A673 (cell line): ENCODE data around the gene CACNA2D3. TPM values are rescaled to one million over a fixed set of nuclear protein-coding genes. Genes with fewer than 3 reads are reported as not detected.

Experiments used
- BruUV-seq: library from RNA; stranded (reverse); fragments of 400-500 nt; replicated peaks from 2 replicates; lab custom pipeline; 2021; lab: Mats Ljungman, UMichigan
- CTCF ChIA-PET: fragments of 300-600 bp; sonication (Branson Sonifier 250); formaldehyde crosslinking; loops from one replicate; lab custom pipeline; 2022; ENCODE audit warnings: antibody characterized with exemption; lab: Charles Lee
- POLR2A ChIA-PET: fragments of 300-600 bp; sonication (Branson Sonifier 250); formaldehyde crosslinking; loops from one replicate; lab custom pipeline; 2022; ENCODE audit warnings: antibody characterized with exemption; ENCODE audit not compliant: low non-redundant PET; lab: Charles Lee
- DNase-seq: peaks from one replicate; pipeline ENCODE4 v3.0.0-alpha.2; 2015; ENCODE audit warnings: low spot score
- H3K27ac ChIP-seq: fragments of 200-600 bp; sonication (generic); 2 replicates; pipeline ENCODE4 v1.5.1; 2016; ENCODE audit warnings: mixed run types, low read depth, mild to moderate bottlenecking, mixed read lengths, antibody characterized with exemption, low read length; ENCODE audit not compliant: poor library complexity, severe bottlenecking
- H3K27me3 ChIP-seq: fragments of 200-600 bp; sonication (generic); replicated peaks from 2 replicates; pipeline ENCODE4 v1.6.1; 2017; ENCODE audit warnings: mixed run types, low read depth, mild to moderate bottlenecking, mixed read lengths, antibody characterized with exemption, low read length; ENCODE audit not compliant: insufficient read depth, poor library complexity
- H3K36me3 ChIP-seq: fragments of 200-600 bp; sonication (generic); 2 replicates; pipeline ENCODE4 v1.6.1; 2016; ENCODE audit warnings: mixed run types, mild to moderate bottlenecking, mixed read lengths, antibody characterized with exemption, low read length; ENCODE audit not compliant: insufficient read depth, poor library complexity, severe bottlenecking
- H3K4me1 ChIP-seq: fragments of 200-600 bp; sonication (generic); 2 replicates; pipeline ENCODE4 v1.6.1; 2017; ENCODE audit warnings: mixed run types, mild to moderate bottlenecking, mixed read lengths, antibody characterized with exemption, low read length; ENCODE audit not compliant: insufficient read depth, poor library complexity, severe bottlenecking
- H3K4me3 ChIP-seq: fragments of 200-600 bp; sonication (generic); 2 replicates; pipeline ENCODE4 v1.5.1; 2016; ENCODE audit warnings: low read depth, mixed run types, mild to moderate bottlenecking, mixed read lengths, low read length; ENCODE audit not compliant: poor library complexity, severe bottlenecking
- H3K9me3 ChIP-seq: fragments of 200-600 bp; sonication (generic); 2 replicates; pipeline ENCODE4 v1.6.1; 2016; ENCODE audit warnings: mixed run types, low read depth, mild to moderate bottlenecking, mixed read lengths, antibody characterized with exemption, low read length; ENCODE audit not compliant: poor library complexity, severe bottlenecking
- EZH2 ChIP-seq: fragments of 200-600 bp; sonication (generic); IDR thresholded peaks from 2 replicates; pipeline ENCODE4 v1.6.1; 2017; ENCODE audit warnings: borderline replicate concordance, low read depth, mild to moderate bottlenecking, mixed read lengths, antibody characterized with exemption, low read length; ENCODE audit not compliant: poor library complexity, severe bottlenecking
- intact Hi-C: fragments of 100-400 bp; cut with micrococcal nuclease; formaldehyde crosslinking; loops from one replicate; pipeline ENCODE4 v1.10.0; 2022; ENCODE audit not compliant: unreplicated experiment
- total RNA-seq: library from RNA; stranded (reverse); gene quantifications from 2 replicates; pipeline ENCODE4 v1.2.3, GENCODE V29; 2021
- TF ChIP-seq, protein P1 (sequence below): fragments of 300-800, 200-600 bp; sonication (generic); conservative IDR thresholded peaks from 2 replicates; pipeline ENCODE4 v1.5.1; 2017; ENCODE audit warnings: low read depth, mild to moderate bottlenecking, antibody characterized with exemption, low read length, moderate library complexity, mixed read lengths

CACNA2D3 gene
- total RNA-seq, 1 experiment from 2014 or later: not detected

- DNase-seq: no peak
- Histone ChIP-seq H3K4me3 (no peak overlapping the region), H3K9me3 (no peaks in the 10 kb centered on the region), H3K27ac (no peak overlapping the region), H3K36me3 (no peaks in the 10 kb centered on the region), H3K4me1 (no peaks in the 10 kb centered on the region), H3K27me3 (no peaks in the 10 kb centered on the region)
- intact Hi-C loops: no loop called here
- no TSS peak for BruUV-seq
- no peak for TF ChIP-seq EZH2
- TF ChIP-seq, protein P1, sequence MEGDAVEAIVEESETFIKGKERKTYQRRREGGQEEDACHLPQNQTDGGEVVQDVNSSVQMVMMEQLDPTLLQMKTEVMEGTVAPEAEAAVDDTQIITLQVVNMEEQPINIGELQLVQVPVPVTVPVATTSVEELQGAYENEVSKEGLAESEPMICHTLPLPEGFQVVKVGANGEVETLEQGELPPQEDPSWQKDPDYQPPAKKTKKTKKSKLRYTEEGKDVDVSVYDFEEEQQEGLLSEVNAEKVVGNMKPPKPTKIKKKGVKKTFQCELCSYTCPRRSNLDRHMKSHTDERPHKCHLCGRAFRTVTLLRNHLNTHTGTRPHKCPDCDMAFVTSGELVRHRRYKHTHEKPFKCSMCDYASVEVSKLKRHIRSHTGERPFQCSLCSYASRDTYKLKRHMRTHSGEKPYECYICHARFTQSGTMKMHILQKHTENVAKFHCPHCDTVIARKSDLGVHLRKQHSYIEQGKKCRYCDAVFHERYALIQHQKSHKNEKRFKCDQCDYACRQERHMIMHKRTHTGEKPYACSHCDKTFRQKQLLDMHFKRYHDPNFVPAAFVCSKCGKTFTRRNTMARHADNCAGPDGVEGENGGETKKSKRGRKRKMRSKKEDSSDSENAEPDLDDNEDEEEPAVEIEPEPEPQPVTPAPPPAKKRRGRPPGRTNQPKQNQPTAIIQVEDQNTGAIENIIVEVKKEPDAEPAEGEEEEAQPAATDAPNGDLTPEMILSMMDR: no peak
- CTCF ChIA-PET: no interaction called here
- POLR2A ChIA-PET: no interaction called here
These were observed 892.6 kb downstream of the CACNA2D3 start for GRCh38 chr3:55014906-55015305.

DNA sequence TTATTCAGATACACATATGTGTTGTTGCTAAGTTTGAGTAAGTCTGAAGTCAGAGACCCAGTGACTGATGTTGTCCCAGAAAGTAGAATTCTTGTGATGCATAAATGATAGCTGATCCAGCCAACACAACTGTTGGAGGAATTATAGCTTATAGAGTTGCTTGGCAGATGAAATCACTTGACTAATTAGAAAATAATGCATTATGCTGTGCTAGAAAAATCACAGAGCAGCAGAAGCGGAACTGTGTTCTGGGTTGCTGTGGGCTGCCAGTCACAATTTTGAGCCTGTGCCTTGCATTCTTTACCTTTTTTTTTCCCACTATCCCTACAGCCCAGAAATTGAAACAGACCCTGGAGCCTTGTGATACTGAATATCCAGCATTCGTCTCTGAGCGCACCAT, 895.5 kb downstream of the CACNA2D3 start:
- Histone ChIP-seq H3K36me3 (no peaks in the 10 kb centered on the region), H3K9me3 (no peaks in the 10 kb centered on the region), H3K27ac (no peak overlapping the region), H3K4me3 (no peak overlapping the region), H3K4me1 (no peaks in the 10 kb centered on the region), H3K27me3 (no peaks in the 10 kb centered on the region)
- TF ChIP-seq, protein P1: no peak
- TF ChIP-seq EZH2: no peak
- DNase-seq: no peak
- intact Hi-C loops: no loop called here
- CTCF ChIA-PET: no interaction called here
- POLR2A ChIA-PET: no interaction called here
- BruUV-seq: no TSS peak

DNA sequence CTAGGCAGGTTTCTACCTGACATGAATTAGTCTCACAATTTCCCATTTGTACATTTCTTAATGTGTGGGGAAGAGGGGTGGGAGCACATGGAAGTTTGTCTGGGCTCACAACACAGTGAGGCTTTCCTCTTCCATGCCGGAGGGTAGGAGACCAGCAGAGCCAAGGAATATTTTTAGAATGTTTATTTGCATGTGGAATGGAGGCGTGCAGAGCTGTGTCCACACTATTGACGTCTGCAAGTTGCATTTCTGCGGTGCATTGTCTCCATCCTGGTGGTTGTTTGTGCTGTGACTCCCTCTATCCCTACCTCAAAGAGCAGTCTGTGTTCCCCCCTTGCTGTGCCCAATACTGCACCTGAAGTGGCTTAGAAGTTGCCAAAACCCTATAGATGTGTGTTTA, 908.6 kb downstream of the CACNA2D3 start:
- intact Hi-C loops: no loop called here
- H3K4me3 ChIP-seq: no peak overlapping the region
- DNase-seq: no peak

More for the DNA sequence above, 908.6 kb downstream of the CACNA2D3 start:
- no TSS peak for BruUV-seq
- Histone ChIP-seq H3K4me1 (no peaks in the 10 kb centered on the region), H3K27me3 (no peaks in the 10 kb centered on the region), H3K36me3 (no peaks in the 10 kb centered on the region), H3K9me3 (no peaks in the 10 kb centered on the region), H3K27ac (no peak overlapping the region)
- POLR2A ChIA-PET: no interaction called here
- CTCF ChIA-PET: no interaction called here
- no peak for TF ChIP-seq EZH2
- TF ChIP-seq, protein P1: no peak
